H1 (cell line): Measurements from ENCODE around the gene MYO15A. TPM values are rescaled to one million over a fixed set of nuclear protein-coding genes. Genes with fewer than 3 reads are reported as not detected.

Source experiments
- CTCF ChIA-PET: fragments of 300-600 bp; sonication (Branson Sonifier 250); formaldehyde crosslinking; loops from one replicate; lab custom pipeline; 2021; ENCODE audit not compliant: partially characterized antibody; lab: Charles Lee
- POLR2A ChIA-PET: fragments of 300-600 bp; sonication (Branson Sonifier 250); formaldehyde crosslinking; loops from one replicate; lab custom pipeline; 2021; ENCODE audit warnings: inconsistent platforms; ENCODE audit not compliant: partially characterized antibody; lab: Charles Lee
- DNase-seq, 2 experiments: peaks; one replicate each; pipeline versions ENCODE4 v3.0.0 to v3.0.0-alpha.2; 2010 to 2022; ENCODE audit warnings: low spot score in 2 of 2, low read depth in 1 of 2, mixed read lengths in 1 of 2
- FAIRE-seq: peaks from 2 replicates; lab custom pipeline; 2011; peaks lifted over from hg19 to GRCh38; lab: Jason Lieb, UNC
- H2AFZ ChIP-seq: 2 replicates; pipeline ENCODE4 v1.8.1; 2012; ENCODE audit warnings: low read length, inconsistent platforms
- H2AK5ac ChIP-seq: 2 replicates; pipeline ENCODE4 v1.6.1; 2013; ENCODE audit warnings: low read depth, low read length
- H2BK120ac ChIP-seq: replicated peaks from 2 replicates; pipeline ENCODE3; 2013; ENCODE audit warnings: low read depth, low read length, inconsistent platforms
- H2BK12ac ChIP-seq: 2 replicates; pipeline ENCODE4 v1.6.1; 2013; ENCODE audit warnings: low read depth, low read length
- H2BK15ac ChIP-seq: 2 replicates; pipeline ENCODE4 v1.6.1; 2013; ENCODE audit warnings: low read length
- H2BK20ac ChIP-seq: 2 replicates; pipeline ENCODE4 v1.6.1; 2013; ENCODE audit warnings: low read length
- H2BK5ac ChIP-seq: 2 replicates; pipeline ENCODE4 v1.6.1; 2013; ENCODE audit warnings: low read depth, low read length
- H3K14ac ChIP-seq: 2 replicates; pipeline ENCODE4 v1.6.1; 2013; ENCODE audit warnings: inconsistent platforms; ENCODE audit not compliant: insufficient read length
- H3K18ac ChIP-seq: 2 replicates; pipeline ENCODE4 v1.6.1; 2013; ENCODE audit warnings: low read length; ENCODE audit errors: extremely low read depth
- H3K23ac ChIP-seq: 2 replicates; pipeline ENCODE4 v1.6.1; 2013; ENCODE audit warnings: inconsistent platforms; ENCODE audit not compliant: insufficient read length
- H3K23me2 ChIP-seq: 2 replicates; pipeline ENCODE4 v1.6.1; 2013; ENCODE audit warnings: low read depth, low read length
- H3K27ac ChIP-seq: 2 replicates; pipeline ENCODE4 v1.6.1; 2011; ENCODE audit warnings: low read depth, low read length, inconsistent platforms
- H3K27me3 ChIP-seq, 4 experiments: replicated peaks in 1 of 4; 1 replicate in 1 of 4; 2 replicates in 3 of 4; pipeline versions ENCODE4 v1.6.1 to v1.8.1; 2011 to 2013; ENCODE audit warnings: low read length in 3 of 4, mild to moderate bottlenecking in 3 of 4, inconsistent platforms in 2 of 4, mixed read lengths in 2 of 4, moderate library complexity in 1 of 4; ENCODE audit not compliant: control insufficient read depth in 3 of 4, insufficient read depth in 3 of 4; ENCODE audit errors: extremely low read depth in 1 of 4
- H3K36me3 ChIP-seq, 4 experiments: 2 replicates each; pipeline versions ENCODE4 v1.6.1 to v1.8.1; 2011 to 2013; ENCODE audit warnings: mild to moderate bottlenecking in 4 of 4, low read length in 3 of 4, moderate library complexity in 2 of 4, control low read depth in 1 of 4, inconsistent platforms in 1 of 4; ENCODE audit not compliant: insufficient read depth in 4 of 4, control insufficient read depth in 2 of 4
- H3K4ac ChIP-seq: replicated peaks from 2 replicates; pipeline ENCODE3; 2013; ENCODE audit warnings: low read length, low read depth, mixed read lengths, inconsistent platforms; ENCODE audit not compliant: insufficient read length
- H3K4me1 ChIP-seq, 4 experiments: replicated peaks in 1 of 4; 1 replicate in 1 of 4; 2 replicates in 3 of 4; pipeline versions ENCODE4 v1.6.1 to v1.8.1; 2011 to 2013; ENCODE audit warnings: low read length in 3 of 4, inconsistent platforms in 2 of 4, mixed read lengths in 1 of 4; ENCODE audit not compliant: insufficient read depth in 4 of 4, control insufficient read depth in 3 of 4
- H3K4me2 ChIP-seq, 2 experiments: 2 replicates each; pipeline versions ENCODE4 v1.6.1 to v1.8.1; 2011 to 2013; ENCODE audit warnings: low read depth in 2 of 2, low read length in 2 of 2, control low read depth in 1 of 2, inconsistent platforms in 1 of 2, mild to moderate bottlenecking in 1 of 2; ENCODE audit not compliant: insufficient read depth in 1 of 2
- H3K4me3 ChIP-seq, 4 experiments: fragments of 200-600, 300-600 bp in 1 of 4; sonication (generic), shearing (Covaris generic), sonication (Bioruptor Twin) in 1 of 4; 2 replicates each; pipeline versions ENCODE4 v1.5.1 to v1.8.1; 2011 to 2016; ENCODE audit warnings: low read length in 4 of 4, low read depth in 3 of 4, control low read depth in 2 of 4, inconsistent platforms in 2 of 4, mild to moderate bottlenecking in 2 of 4, mixed read lengths in 1 of 4, moderate library complexity in 1 of 4; ENCODE audit not compliant: insufficient read depth in 2 of 4; ENCODE audit errors: extremely low read depth in 1 of 4
- H3K56ac ChIP-seq: replicated peaks from 2 replicates; pipeline ENCODE3; 2013; ENCODE audit warnings: low read depth, mild to moderate bottlenecking, mixed read lengths, low read length, inconsistent platforms; ENCODE audit not compliant: insufficient read length
- H3K79me1 ChIP-seq: 2 replicates; pipeline ENCODE4 v1.6.1; 2013; ENCODE audit warnings: low read depth, low read length, control low read depth
- H3K79me2 ChIP-seq, 2 experiments: 2 replicates each; pipeline versions ENCODE4 v1.6.1 to v1.8.1; 2012 to 2013; ENCODE audit warnings: low read length in 2 of 2, mild to moderate bottlenecking in 2 of 2, inconsistent platforms in 1 of 2; ENCODE audit not compliant: insufficient read depth in 2 of 2, control insufficient read depth in 1 of 2
- H3K9ac ChIP-seq, 4 experiments: replicated peaks in 1 of 4; 1 replicate in 1 of 4; 2 replicates in 3 of 4; pipeline versions ENCODE4 v1.6.1 to v1.8.1; 2011 to 2013; ENCODE audit warnings: low read depth in 3 of 4, low read length in 3 of 4, control low read depth in 2 of 4, mild to moderate bottlenecking in 2 of 4, moderate library complexity in 2 of 4, inconsistent platforms in 1 of 4; ENCODE audit errors: extremely low read depth in 1 of 4
- H3K9me3 ChIP-seq, 2 experiments: 2 replicates each; pipeline versions ENCODE4 v1.6.1 to v1.8.1; 2012 to 2013; ENCODE audit warnings: mild to moderate bottlenecking in 2 of 2, moderate library complexity in 2 of 2, control low read depth in 1 of 2, inconsistent platforms in 1 of 2, low read depth in 1 of 2, low read length in 1 of 2, mixed read lengths in 1 of 2; ENCODE audit not compliant: insufficient read depth in 2 of 2
- H4K20me1 ChIP-seq, 2 experiments: replicated peaks in 1 of 2; 2 replicates each; pipeline versions ENCODE3 to v1.8.1; 2011 to 2013; ENCODE audit warnings: inconsistent platforms in 2 of 2, low read length in 2 of 2, mild to moderate bottlenecking in 1 of 2; ENCODE audit not compliant: insufficient read depth in 2 of 2, control insufficient read depth in 1 of 2
- H4K5ac ChIP-seq: 2 replicates; pipeline ENCODE4 v1.6.1; 2013; ENCODE audit warnings: low read length, low read depth, mixed read lengths, inconsistent platforms; ENCODE audit not compliant: insufficient read length
- H4K8ac ChIP-seq: 2 replicates; pipeline ENCODE4 v1.8.0; 2013; ENCODE audit warnings: mild to moderate bottlenecking, moderate library complexity, low read length, inconsistent platforms; ENCODE audit not compliant: insufficient read depth; ENCODE audit errors: extremely low read depth
- H4K91ac ChIP-seq: replicated peaks from 2 replicates; pipeline ENCODE3; 2013; ENCODE audit warnings: low read length, mixed read lengths, inconsistent platforms; ENCODE audit not compliant: insufficient read length
- BACH1 ChIP-seq: IDR thresholded peaks from 2 replicates; pipeline ENCODE4 v1.6.1; 2012; ENCODE audit warnings: low read length, improper control_type of control experiment
- CEBPB ChIP-seq: IDR thresholded peaks from 2 replicates; pipeline ENCODE4 v1.6.1; 2012; ENCODE audit warnings: low read depth, low read length
- GTF2F1 ChIP-seq: IDR thresholded peaks from 2 replicates; pipeline ENCODE4 v1.6.1; 2012; ENCODE audit warnings: low read depth, low read length, improper control_type of control experiment, borderline replicate concordance
- KDM1A ChIP-seq: fragments of 200-600, 300-600 bp; sonication (generic); IDR thresholded peaks from 2 replicates; pipeline ENCODE4 v1.7.1; 2016; ENCODE audit warnings: mild to moderate bottlenecking, low read length, borderline replicate concordance
- KDM5A ChIP-seq: fragments of 200-600 bp; IDR thresholded peaks from 2 replicates; pipeline ENCODE4 v1.7.1; 2012; ENCODE audit warnings: mild to moderate bottlenecking, low read length, inconsistent platforms, mixed read lengths
- RNF2 ChIP-seq: fragments of 200-900, 300-1000 bp; sonication (generic); IDR thresholded peaks from 2 replicates; pipeline ENCODE4 v1.7.1; 2016; ENCODE audit warnings: borderline replicate concordance, low read depth, mild to moderate bottlenecking, antibody characterized with exemption, low read length; ENCODE audit not compliant: poor library complexity, severe bottlenecking; ENCODE audit errors: missing control alignments
- RXRA ChIP-seq: IDR thresholded peaks from 2 replicates; pipeline ENCODE4 v1.6.1; 2011; ENCODE audit warnings: low read depth, mild to moderate bottlenecking, low read length, moderate library complexity; ENCODE audit not compliant: insufficient read depth
- SAP30 ChIP-seq: fragments of 300-600 bp; sonication (generic); IDR thresholded peaks from 2 replicates; pipeline ENCODE4 v1.7.1; 2012; ENCODE audit warnings: low read length, moderate library complexity, mild to moderate bottlenecking, inconsistent platforms; ENCODE audit not compliant: insufficient read depth, insufficient replicate concordance
- SIX5 ChIP-seq: IDR thresholded peaks from 2 replicates; pipeline ENCODE4 v1.6.1; 2011; ENCODE audit warnings: mild to moderate bottlenecking, low read depth, low read length
- SP1 ChIP-seq: IDR thresholded peaks from 2 replicates; pipeline ENCODE4 v1.6.1; 2011; ENCODE audit warnings: low read depth, low read length
- SP2 ChIP-seq: IDR thresholded peaks from 2 replicates; pipeline ENCODE4 v1.6.1; 2012; ENCODE audit warnings: mild to moderate bottlenecking, low read length, inconsistent platforms
- WGBS, 2 experiments: shearing (Covaris generic) in 1 of 2; methylation state at CpG; one replicate each; pipeline versions ENCODE4 v1.1.6 to v1.1.7; 2013 to 2015; ENCODE audit warnings: low lambda C conversion rate in 2 of 2, mixed read lengths in 2 of 2, inconsistent platforms in 1 of 2, low coverage in 1 of 2, missing lambda C conversion rate in 1 of 2; ENCODE audit not compliant: insufficient replicate concordance in 2 of 2, insufficient coverage in 1 of 2, insufficient read length in 1 of 2; ENCODE audit errors: extremely low coverage in 1 of 2, missing lambda C conversion rate in 1 of 2; 5-methylcytosine and 5-hydroxymethylcytosine counted together
- polyA plus RNA-seq, 7 experiments: library from polyadenylated mRNA; depleted of rRNA in 3 of 7; stranded (reverse) in 5 of 7; unstranded in 2 of 7; fragments of >200 nt in 5 of 7; fragments of 200-250 nt in 2 of 7; gene quantifications; 1 replicate in 5 of 7; 2 replicates in 1 of 7; 4 replicates in 1 of 7; pipeline versions ENCODE4 v1.2.1 to v1.2.3, GENCODE V29; 2011 to 2013; ENCODE audit warnings: missing spikeins in 2 of 7, mixed read lengths in 2 of 7
- total RNA-seq: library from RNA; stranded (reverse); fragmentation: NEBNext Ultra II Directional; extraction: Animal tissue kit (Norgen Biotek cat#: 25700); gene quantifications from 2 replicates; pipeline ENCODE4 v1.2.1, GENCODE V29; 2021
- TF ChIP-seq, protein P1 (sequence below): IDR thresholded peaks from 2 replicates; pipeline ENCODE4 v1.6.1; 2012; ENCODE audit warnings: inconsistent platforms

MYO15A gene
- total and polyA plus RNA-seq, 2 of the 8 experiments (the other 6 are each of a cell fraction or from before 2014, with no cell fraction given): 1.6 to 4.2 TPM

DNA sequence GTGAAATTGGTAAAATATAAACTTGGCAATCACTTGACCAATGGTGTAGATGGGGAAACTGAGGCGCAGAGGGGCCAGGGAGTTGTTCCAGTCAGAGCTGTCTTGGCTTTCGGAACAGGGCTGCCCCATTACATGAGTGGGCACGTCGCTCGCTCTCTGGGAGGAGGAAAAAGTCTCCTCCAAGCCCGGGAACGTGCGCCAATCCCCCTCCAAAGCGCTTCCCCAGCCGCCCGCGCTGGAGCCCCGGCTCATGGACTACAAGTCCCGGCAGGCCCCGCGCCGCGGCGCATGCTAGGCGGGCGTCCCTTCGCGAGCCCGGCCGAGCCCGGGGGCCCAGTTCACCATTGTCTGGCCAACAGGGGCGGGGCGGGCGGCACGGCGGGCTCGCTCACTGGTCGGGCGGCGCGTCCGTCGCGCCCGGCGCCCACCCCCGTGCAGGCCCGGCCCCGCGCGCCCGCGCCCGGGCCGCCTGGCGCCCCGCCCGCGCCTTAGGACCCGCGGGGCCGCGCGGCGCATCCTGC is 116.6 kb downstream of the MYO15A start, which contains the start of gene LLGL1:
LLGL1 (plus strand) TSS at position 515 of the 521 bp plus-strand sequence. CDS start 48 bp downstream, outside the sequence.
- peak within 1 kb of the TSS; percentile 96 for H2BK5ac ChIP-seq
- H2BK20ac ChIP-seq: peak within 1 kb of the TSS; percentile 86; the same call in 1 of the 2 replicates
- H3K27ac ChIP-seq: peak within 1 kb of the TSS; percentile 97
- peaks cover 0 to 18% (median 10%) of the 10 kb centered on the region in 4 experiments; a peak in 6 of 7 replicates for H3K4me1 ChIP-seq
- peak within 1 kb of the TSS; percentile 83 to 98 (median 87) for H3K4me3 ChIP-seq
- H3K79me2 ChIP-seq: peaks cover 8 to 44% of the 10 kb centered on the region in 2 experiments
- 3% methylated on average over 14 of the region's 60 CpGs; no CpG with 5 or more reads in 1 of the 2 experiments for WGBS, 2 experiments
- peak within 1 kb of the TSS; percentile 77 for H2BK12ac ChIP-seq
- peak within 1 kb of the TSS; percentile 75; the same call in 1 of the 2 replicates for H2AK5ac ChIP-seq
- peak within 1 kb of the TSS; percentile 97 for H2BK120ac ChIP-seq
- H3K9me3 ChIP-seq: no peaks in the 10 kb centered on the region
- H3K27me3 ChIP-seq: no peaks in the 10 kb centered on the region
- peak; percentile 85 to 96 for DNase-seq
- peak within 1 kb of the TSS; percentile 99 for H4K5ac ChIP-seq
- peaks cover 37% of the 10 kb centered on the region for H3K79me1 ChIP-seq
- H3K23me2 ChIP-seq: peaks cover 13% of the 10 kb centered on the region
- H3K56ac ChIP-seq: peak within 1 kb of the TSS; percentile 96
- H3K23ac ChIP-seq: peak within 1 kb of the TSS; percentile 3
- peak within 1 kb of the TSS; percentile 98 for H3K4ac ChIP-seq
- peak within 1 kb of the TSS; percentile 100; the same call in 1 of the 2 replicates for H2BK15ac ChIP-seq
- peak within 1 kb of the TSS; percentile 99 for H4K91ac ChIP-seq
- no peak for FAIRE-seq
- H3K36me3 ChIP-seq: no peaks in the 10 kb centered on the region
- POLR2A ChIA-PET: interaction anchor here (0.6 to 2.8 kb wide), 23 partner anchors 10 to 95 kb away, joined by 3 to 22 read pairs (median 5); partner anchors contain the start of genes ALKBH5, MIEF2 and TOP3A
- CTCF ChIA-PET: interaction anchor here (0.6 to 8.4 kb wide), 5 partner anchors 9 to 96 kb away, joined by 3 to 76 read pairs (median 4); no protein-coding TSS in a partner anchor
- peak within 1 kb of the TSS; percentile 96 for H4K8ac ChIP-seq
- peak within 1 kb of the TSS; percentile 80 for H3K18ac ChIP-seq
- H3K9ac ChIP-seq: peak within 1 kb of the TSS; percentile 77 to 91 (median 88)
- H3K14ac ChIP-seq: peak within 1 kb of the TSS; percentile 53
- peak within 1 kb of the TSS; percentile 73 for H2AFZ ChIP-seq
- peaks cover 11 to 22% of the 10 kb centered on the region in 2 experiments for H4K20me1 ChIP-seq
- peak within 1 kb of the TSS; percentile 95 to 100 for H3K4me2 ChIP-seq
- TF ChIP-seq SP1 (0 out of 2 replicates have a peak, but pooled peaks have one; percentile 50), SIX5 (peak; percentile 53), RXRA (no peak), KDM1A (no peak), GTF2F1 (no peak), CEBPB (no peak), KDM5A (no peak), BACH1 (no peak), RNF2 (no peak), SP2 (peak; percentile 14; the same call in 1 of the 2 replicates), SAP30 (no peak)
- TF ChIP-seq, protein P1, sequence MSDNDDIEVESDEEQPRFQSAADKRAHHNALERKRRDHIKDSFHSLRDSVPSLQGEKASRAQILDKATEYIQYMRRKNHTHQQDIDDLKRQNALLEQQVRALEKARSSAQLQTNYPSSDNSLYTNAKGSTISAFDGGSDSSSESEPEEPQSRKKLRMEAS: peak; percentile 54; the same call in 1 of the 2 replicates
